BE2C (cell line): ENCODE results near the gene DTX1.

Experiments used
- DNase-seq: peaks from one replicate; pipeline ENCODE4 v3.0.0-alpha.2; 2020
- H3K27me3 ChIP-seq: fragments of 250-450 bp; sonication (Bioruptor Pico); 2 replicates; pipeline ENCODE4 v1.5.1; 2020; ENCODE audit warnings: mild to moderate bottlenecking
- H3K36me3 ChIP-seq: fragments of 250-450 bp; sonication (Bioruptor Pico); 2 replicates; pipeline ENCODE4 v1.5.1; 2020; ENCODE audit warnings: mild to moderate bottlenecking
- H3K4me1 ChIP-seq: fragments of 250-450 bp; sonication (Bioruptor Pico); 2 replicates; pipeline ENCODE4 v1.5.1; 2020
- H3K4me3 ChIP-seq: 2 replicates; pipeline ENCODE4 v1.5.1; 2011; ENCODE audit warnings: low read depth, low read length
- H3K9me3 ChIP-seq: fragments of 250-450 bp; sonication (Bioruptor Pico); 2 replicates; pipeline ENCODE4 v1.5.1; 2020
- TF ChIP-seq, protein P1 (sequence below): IDR thresholded peaks from 2 replicates; pipeline ENCODE4 v1.5.1; 2012; ENCODE audit warnings: mild to moderate bottlenecking, low read depth, low read length

DTX1 gene

DNA sequence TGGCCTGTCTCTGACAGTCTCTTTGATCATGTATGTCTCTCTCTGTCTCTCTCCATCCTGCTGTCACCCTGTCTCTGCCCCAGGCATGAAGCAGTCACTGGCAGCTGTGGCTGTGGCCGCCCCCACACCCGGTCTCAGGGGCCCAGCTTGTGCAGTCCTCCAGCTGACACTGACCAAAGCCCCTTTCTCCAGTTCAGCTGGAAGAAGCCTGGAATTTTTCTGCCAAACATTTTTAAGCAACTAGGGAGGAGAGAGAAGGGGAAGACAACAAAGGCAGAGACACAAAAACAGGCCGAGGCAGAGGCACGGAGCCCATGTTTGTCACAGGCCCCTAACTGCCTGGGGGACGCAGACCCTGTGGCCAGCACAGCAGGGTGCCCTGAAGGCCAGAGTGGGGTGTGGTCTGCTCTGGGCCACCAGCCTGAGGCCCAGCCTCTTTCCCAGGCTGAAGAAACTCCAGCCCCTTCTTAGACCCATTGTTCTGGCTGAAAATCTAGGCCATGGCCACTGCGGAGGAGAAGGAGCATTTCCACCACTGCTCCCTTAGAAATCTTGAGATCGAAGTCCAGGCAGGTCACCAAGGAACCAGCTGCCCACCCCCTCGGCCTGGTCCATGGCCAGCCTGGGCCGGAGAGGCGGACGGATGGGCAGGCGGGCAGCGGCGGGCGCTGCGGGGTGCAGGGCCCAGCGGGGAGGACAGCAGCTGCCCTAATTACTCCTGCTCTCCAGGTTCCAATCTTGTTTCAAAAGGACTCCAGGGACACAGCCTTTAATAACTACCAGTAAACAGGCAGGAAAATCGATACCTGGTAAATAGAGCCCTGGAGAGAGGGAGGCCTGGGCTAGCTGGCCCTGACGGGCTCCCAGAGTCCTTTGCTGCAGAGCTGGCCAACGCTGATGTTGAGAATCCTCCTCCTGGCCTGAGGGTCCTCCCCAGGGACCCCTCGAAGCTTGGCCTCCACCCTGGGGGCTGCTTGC, 14.9 kb downstream of the DTX1 start:
- no peak for DNase-seq
- Histone ChIP-seq H3K36me3 (no peaks in the 10 kb centered on the region), H3K9me3 (no peaks in the 10 kb centered on the region), H3K4me3 (no peak overlapping the region), H3K4me1 (no peaks in the 10 kb centered on the region; the same call in 1 of the 2 replicates), H3K27me3 (no peaks in the 10 kb centered on the region)
- TF ChIP-seq, protein P1, sequence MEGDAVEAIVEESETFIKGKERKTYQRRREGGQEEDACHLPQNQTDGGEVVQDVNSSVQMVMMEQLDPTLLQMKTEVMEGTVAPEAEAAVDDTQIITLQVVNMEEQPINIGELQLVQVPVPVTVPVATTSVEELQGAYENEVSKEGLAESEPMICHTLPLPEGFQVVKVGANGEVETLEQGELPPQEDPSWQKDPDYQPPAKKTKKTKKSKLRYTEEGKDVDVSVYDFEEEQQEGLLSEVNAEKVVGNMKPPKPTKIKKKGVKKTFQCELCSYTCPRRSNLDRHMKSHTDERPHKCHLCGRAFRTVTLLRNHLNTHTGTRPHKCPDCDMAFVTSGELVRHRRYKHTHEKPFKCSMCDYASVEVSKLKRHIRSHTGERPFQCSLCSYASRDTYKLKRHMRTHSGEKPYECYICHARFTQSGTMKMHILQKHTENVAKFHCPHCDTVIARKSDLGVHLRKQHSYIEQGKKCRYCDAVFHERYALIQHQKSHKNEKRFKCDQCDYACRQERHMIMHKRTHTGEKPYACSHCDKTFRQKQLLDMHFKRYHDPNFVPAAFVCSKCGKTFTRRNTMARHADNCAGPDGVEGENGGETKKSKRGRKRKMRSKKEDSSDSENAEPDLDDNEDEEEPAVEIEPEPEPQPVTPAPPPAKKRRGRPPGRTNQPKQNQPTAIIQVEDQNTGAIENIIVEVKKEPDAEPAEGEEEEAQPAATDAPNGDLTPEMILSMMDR: no peak

DNA sequence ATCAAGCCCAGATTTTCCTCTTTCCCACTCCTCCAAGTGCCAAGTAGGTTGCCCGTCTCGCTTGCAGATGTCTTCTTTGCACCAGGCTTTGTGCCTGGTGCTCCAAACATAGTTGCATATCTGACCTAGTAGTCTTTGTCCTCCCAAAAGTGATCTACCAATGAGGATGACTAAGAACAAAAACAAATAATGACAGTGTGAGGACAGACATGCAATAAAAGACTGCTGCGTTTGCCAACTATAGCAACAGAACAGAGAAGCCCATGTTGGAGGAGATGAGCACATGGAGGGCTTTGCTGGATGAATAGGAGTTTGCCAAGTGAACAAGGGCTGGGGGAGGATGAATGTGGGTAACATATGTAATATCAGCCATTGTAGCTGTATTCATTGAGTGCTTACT, 15.6 kb downstream of the DTX1 start:
- no peak for DNase-seq
- Histone ChIP-seq H3K4me1 (no peaks in the 10 kb centered on the region; the same call in 1 of the 2 replicates), H3K36me3 (no peaks in the 10 kb centered on the region), H3K9me3 (no peaks in the 10 kb centered on the region), H3K27me3 (no peaks in the 10 kb centered on the region), H3K4me3 (no peak overlapping the region)
- TF ChIP-seq, protein P1: no peak

DNA sequence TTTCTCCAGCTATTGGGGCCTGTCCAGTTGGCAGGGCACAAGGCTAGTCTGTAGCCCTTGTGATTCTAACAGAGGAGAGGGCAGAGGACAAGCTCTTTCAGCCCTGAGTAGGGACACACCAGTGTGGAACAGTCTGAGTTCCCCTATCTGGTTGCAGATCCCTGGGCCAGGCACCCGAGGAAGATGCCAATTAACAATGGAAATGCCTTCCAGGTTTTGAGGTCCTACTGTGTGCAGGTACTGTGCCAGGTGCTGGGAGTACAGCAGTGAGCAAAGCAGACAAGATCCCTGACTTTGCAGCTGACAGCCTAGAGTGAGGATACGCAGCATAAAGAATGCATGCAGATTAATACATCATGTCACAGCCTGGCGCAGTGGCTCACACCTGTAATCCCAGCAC, 17.1 kb downstream of the DTX1 start:
- H3K4me1 ChIP-seq: no peaks in the 10 kb centered on the region; the same call in 1 of the 2 replicates
- no peak for DNase-seq
- no peaks in the 10 kb centered on the region for H3K9me3 ChIP-seq
- no peak overlapping the region for H3K4me3 ChIP-seq
- no peaks in the 10 kb centered on the region for H3K27me3 ChIP-seq
- no peaks in the 10 kb centered on the region for H3K36me3 ChIP-seq
- TF ChIP-seq, protein P1: no peak

DNA sequence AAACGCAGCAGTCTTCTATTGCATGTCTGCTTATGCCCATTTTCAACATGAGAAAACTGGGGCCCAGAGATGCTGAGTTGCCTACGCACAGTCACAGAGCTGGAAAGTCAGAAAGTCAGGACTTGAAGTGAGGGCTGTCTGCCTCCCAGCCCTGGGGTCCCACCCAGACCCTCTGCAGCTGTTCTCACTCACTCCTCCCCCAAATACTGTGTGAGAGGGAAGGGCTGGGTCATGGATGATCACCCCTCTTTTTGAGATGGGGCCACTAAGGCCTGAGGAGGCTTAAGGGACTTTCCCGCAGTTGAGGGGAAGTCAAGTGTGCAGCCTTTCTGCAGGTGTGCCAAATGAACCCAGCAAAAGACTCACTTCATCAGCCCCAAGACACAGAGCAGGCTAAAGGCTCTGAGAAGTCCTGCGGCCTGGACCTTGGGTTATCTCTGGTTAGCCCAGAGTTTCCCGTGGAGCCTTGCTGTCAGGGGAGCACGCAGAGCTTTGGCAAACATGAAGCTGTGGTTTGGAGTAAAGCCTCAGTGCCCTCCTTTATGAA, 18.7 kb downstream of the DTX1 start:
- DNase-seq: no peak
- Histone ChIP-seq H3K9me3 (no peaks in the 10 kb centered on the region), H3K4me3 (no peak overlapping the region), H3K36me3 (no peaks in the 10 kb centered on the region), H3K27me3 (no peaks in the 10 kb centered on the region), H3K4me1 (no peaks in the 10 kb centered on the region; the same call in 1 of the 2 replicates)
- TF ChIP-seq, protein P1: no peak

DNA sequence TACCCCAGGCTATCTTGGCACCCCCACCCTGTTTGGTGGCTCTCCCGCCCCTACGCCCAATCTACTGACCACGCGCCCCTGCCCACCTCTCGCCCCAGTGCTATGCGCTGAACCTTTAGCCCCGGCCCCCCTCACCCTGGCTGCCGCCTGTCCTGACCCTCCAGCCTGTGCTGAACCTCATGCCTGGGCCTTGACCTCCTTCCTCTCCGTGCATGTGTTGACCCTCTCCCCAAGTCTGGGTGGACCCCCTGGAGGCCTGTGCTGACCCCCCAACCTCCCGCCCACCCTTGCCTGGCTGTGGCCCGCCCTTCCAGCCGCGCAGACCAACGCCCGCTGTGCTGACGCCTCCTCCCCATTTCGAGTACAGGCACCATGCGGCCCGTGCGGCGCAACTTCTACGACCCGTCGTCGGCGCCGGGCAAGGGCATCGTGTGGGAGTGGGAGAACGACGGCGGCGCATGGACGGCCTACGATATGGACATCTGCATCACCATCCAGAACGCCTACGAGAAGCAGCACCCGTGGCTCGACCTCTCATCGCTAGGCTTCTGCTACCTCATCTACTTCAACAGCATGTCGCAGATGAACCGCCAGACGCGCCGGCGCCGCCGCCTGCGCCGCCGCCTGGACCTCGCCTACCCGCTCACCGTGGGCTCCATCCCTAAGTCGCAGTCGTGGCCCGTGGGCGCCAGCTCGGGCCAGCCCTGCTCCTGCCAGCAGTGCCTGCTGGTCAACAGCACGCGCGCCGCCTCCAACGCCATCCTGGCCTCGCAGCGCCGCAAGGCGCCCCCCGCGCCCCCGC, 20.7 kb downstream of the DTX1 start:
- Histone ChIP-seq H3K4me3 (no peak overlapping the region), H3K36me3 (no peaks in the 10 kb centered on the region), H3K9me3 (no peaks in the 10 kb centered on the region), H3K4me1 (no peaks in the 10 kb centered on the region), H3K27me3 (no peaks in the 10 kb centered on the region)
- DNase-seq: no peak
- TF ChIP-seq, protein P1: no peak
